OCI-LY7 (cell line): ENCODE data around the gene DYNLT3. TPM values are rescaled to one million over a fixed set of nuclear protein-coding genes. Genes with fewer than 3 reads are reported as not detected.

Experiments
- BruUV-seq: library from RNA; stranded (reverse); fragments of 400-500 nt; replicated peaks from 2 replicates; lab custom pipeline; 2021; lab: Mats Ljungman, UMichigan
- CTCF ChIA-PET: fragments of 300-600 bp; sonication (Branson Sonifier 250); formaldehyde crosslinking; loops from one replicate; lab custom pipeline; 2022; ENCODE audit warnings: antibody characterized with exemption; ENCODE audit not compliant: unreplicated experiment; lab: Charles Lee
- POLR2A ChIA-PET: fragments of 300-600 bp; sonication (Branson Sonifier 250); formaldehyde crosslinking; loops from one replicate; lab custom pipeline; 2022; ENCODE audit warnings: antibody characterized with exemption; lab: Charles Lee
- DNase-seq: peaks from one replicate; pipeline ENCODE4 v3.0.0-alpha.2; 2015; ENCODE audit warnings: low spot score
- H2AFZ ChIP-seq: fragments of 200-600 bp; sonication (generic), shearing (Covaris generic); 2 replicates; pipeline ENCODE4 v1.6.1; 2014; ENCODE audit warnings: mild to moderate bottlenecking, antibody characterized with exemption, low read length, moderate library complexity
- H3K27ac ChIP-seq: fragments of 200-600 bp; sonication (generic); 2 replicates; pipeline ENCODE4 v1.5.1; 2014; ENCODE audit warnings: mixed run types, low read depth, mild to moderate bottlenecking, moderate library complexity, low read length, inconsistent platforms; ENCODE audit not compliant: poor library complexity, severe bottlenecking
- H3K36me3 ChIP-seq: fragments of 200-600 bp; sonication (generic); 2 replicates; pipeline ENCODE4 v1.6.1; 2014; ENCODE audit warnings: mild to moderate bottlenecking, antibody characterized with exemption, low read length, moderate library complexity, mixed read lengths; ENCODE audit not compliant: insufficient read depth
- H3K4me1 ChIP-seq: fragments of 200-600 bp; sonication (generic); 2 replicates; pipeline ENCODE4 v1.5.1; 2014; ENCODE audit warnings: mild to moderate bottlenecking, low read length; ENCODE audit not compliant: insufficient read depth, poor library complexity, severe bottlenecking
- H3K4me2 ChIP-seq: fragments of 200-600 bp; sonication (generic); 2 replicates; pipeline ENCODE4 v1.6.1; 2014; ENCODE audit warnings: mild to moderate bottlenecking, low read length
- H3K4me3 ChIP-seq: fragments of 200-600 bp; sonication (generic); 2 replicates; pipeline ENCODE4 v1.5.1; 2014; ENCODE audit warnings: mild to moderate bottlenecking, low read depth, low read length; ENCODE audit not compliant: poor library complexity, severe bottlenecking
- H3K79me2 ChIP-seq: fragments of 200-600 bp; sonication (generic); 2 replicates; pipeline ENCODE4 v1.6.1; 2016; ENCODE audit warnings: low read depth, mild to moderate bottlenecking, low read length, moderate library complexity, mixed read lengths; ENCODE audit not compliant: insufficient read depth
- H3K9me2 ChIP-seq: fragments of 200-600 bp; sonication (generic); 2 replicates; pipeline ENCODE4 v1.6.1; 2016; ENCODE audit warnings: mild to moderate bottlenecking, low read length, mixed read lengths; ENCODE audit not compliant: insufficient read depth
- H3K9me3 ChIP-seq: fragments of 200-600 bp; sonication (generic); 2 replicates; pipeline ENCODE4 v1.6.1; 2014; ENCODE audit warnings: mild to moderate bottlenecking, mixed run types, low read length, mixed read lengths
- H4K20me1 ChIP-seq: fragments of 200-600 bp; sonication (generic); 2 replicates; pipeline ENCODE4 v1.6.1; 2014; ENCODE audit warnings: mild to moderate bottlenecking, antibody characterized with exemption, low read length, moderate library complexity, mixed read lengths; ENCODE audit not compliant: insufficient read depth
- EZH2phosphoT487 ChIP-seq: fragments of 200-600 bp; sonication (generic); IDR thresholded peaks from 2 replicates; pipeline ENCODE4 v1.6.1; 2018; ENCODE audit warnings: low read depth, borderline replicate concordance, mild to moderate bottlenecking, mixed run types, antibody characterized with exemption, low read length, moderate library complexity, mixed read lengths
- intact Hi-C: fragments of 100-400 bp; cut with micrococcal nuclease; formaldehyde crosslinking; loops from one replicate; pipeline ENCODE4 v1.10.0; 2022; ENCODE audit not compliant: unreplicated experiment
- total RNA-seq, 2 experiments: library from RNA; depleted of rRNA in 1 of 2; stranded (reverse); fragments of >200 nt in 1 of 2; shearing (Covaris generic) in 1 of 2; gene quantifications; 2 replicates each; pipeline ENCODE4 v1.2.3, GENCODE V29; 2014 to 2022
- TF ChIP-seq, protein P1 (sequence below): fragments of 200-600 bp; sonication (generic); conservative IDR thresholded peaks from 2 replicates; pipeline ENCODE4 v1.5.1; 2014; ENCODE audit warnings: mild to moderate bottlenecking, antibody characterized with exemption, low read length, moderate library complexity, mixed read lengths

Gene DYNLT3
- total RNA-seq, 2 experiments from 2014 or later: 0.73 to 18.6 TPM

DNA sequence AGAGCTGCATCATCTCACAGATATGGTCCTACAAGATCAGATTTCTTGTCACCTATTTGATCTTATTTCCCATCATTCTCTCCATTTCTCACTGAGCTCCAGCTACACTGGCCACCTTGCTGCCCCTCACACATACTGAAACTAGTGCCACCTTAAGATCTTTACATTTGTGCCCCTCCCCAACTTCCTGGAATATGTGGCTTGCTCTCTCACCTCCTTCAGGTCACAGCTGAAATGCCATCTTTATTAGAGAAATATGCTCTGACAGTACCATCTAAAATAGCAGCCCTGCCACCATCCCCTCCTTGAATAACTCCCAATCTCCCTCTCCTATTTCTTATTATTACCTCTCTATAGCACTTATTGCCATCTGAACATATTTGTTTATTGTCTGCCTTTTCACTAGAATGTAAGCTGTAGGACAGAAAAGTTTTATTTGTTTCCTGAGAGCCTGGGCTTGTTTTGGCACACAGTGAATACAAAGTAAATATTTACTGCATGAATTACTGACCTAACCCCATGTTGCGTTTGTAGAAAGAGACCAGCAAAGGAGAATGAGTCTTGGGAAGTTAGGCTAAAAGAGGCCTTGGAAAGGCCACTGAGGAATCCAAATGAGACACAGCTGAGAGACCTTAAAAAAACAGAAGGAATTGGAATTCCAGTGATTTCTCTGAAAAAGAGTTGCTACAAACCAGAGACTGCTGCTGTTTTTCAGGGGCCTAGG is 22.7 kb downstream of the DYNLT3 start:
- H3K36me3 ChIP-seq: no peaks in the 10 kb centered on the region
- intact Hi-C loops: loop anchor here (1.0 to 2.0 kb wide), 2 partner anchors 38 to 79 kb away; no protein-coding TSS in a partner anchor
- H3K9me3 ChIP-seq: no peaks in the 10 kb centered on the region
- H3K4me1 ChIP-seq: peaks cover 60% of the 10 kb centered on the region
- peak; percentile 41 for DNase-seq
- H3K4me2 ChIP-seq: peak overlapping the region; percentile 57
- no peaks in the 10 kb centered on the region for H3K9me2 ChIP-seq
- H3K4me3 ChIP-seq: no peak overlapping the region
- H3K27ac ChIP-seq: peak overlapping the region; percentile 60
- POLR2A ChIA-PET: interaction anchor here (0.7 to 4.6 kb wide), 13 partner anchors 8 to 503 kb away, joined by 3 to 65 read pairs (median 4); partner anchors contain the start of genes CYBB, DYNLT3 and RPGR
- BruUV-seq: no TSS peak
- CTCF ChIA-PET: interaction anchor here (0.7 to 3.8 kb wide), 5 partner anchors 19 to 79 kb away, joined by 3 to 46 read pairs (median 3); no protein-coding TSS in a partner anchor
- H4K20me1 ChIP-seq: no peaks in the 10 kb centered on the region
- H2AFZ ChIP-seq: peak overlapping the region; percentile 87
- H3K79me2 ChIP-seq: no peaks in the 10 kb centered on the region
- no peak for TF ChIP-seq EZH2phosphoT487
- TF ChIP-seq, protein P1, sequence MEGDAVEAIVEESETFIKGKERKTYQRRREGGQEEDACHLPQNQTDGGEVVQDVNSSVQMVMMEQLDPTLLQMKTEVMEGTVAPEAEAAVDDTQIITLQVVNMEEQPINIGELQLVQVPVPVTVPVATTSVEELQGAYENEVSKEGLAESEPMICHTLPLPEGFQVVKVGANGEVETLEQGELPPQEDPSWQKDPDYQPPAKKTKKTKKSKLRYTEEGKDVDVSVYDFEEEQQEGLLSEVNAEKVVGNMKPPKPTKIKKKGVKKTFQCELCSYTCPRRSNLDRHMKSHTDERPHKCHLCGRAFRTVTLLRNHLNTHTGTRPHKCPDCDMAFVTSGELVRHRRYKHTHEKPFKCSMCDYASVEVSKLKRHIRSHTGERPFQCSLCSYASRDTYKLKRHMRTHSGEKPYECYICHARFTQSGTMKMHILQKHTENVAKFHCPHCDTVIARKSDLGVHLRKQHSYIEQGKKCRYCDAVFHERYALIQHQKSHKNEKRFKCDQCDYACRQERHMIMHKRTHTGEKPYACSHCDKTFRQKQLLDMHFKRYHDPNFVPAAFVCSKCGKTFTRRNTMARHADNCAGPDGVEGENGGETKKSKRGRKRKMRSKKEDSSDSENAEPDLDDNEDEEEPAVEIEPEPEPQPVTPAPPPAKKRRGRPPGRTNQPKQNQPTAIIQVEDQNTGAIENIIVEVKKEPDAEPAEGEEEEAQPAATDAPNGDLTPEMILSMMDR: peak; percentile 39; the same call in 1 of the 2 replicates

- Histone ChIP-seq H3K4me1 (peaks cover 95% of the 10 kb centered on the region), H4K20me1 (no peaks in the 10 kb centered on the region), H3K4me3 (no peak overlapping the region), H3K79me2 (no peaks in the 10 kb centered on the region; the same call in 1 of the 2 replicates), H3K9me3 (no peaks in the 10 kb centered on the region), H2AFZ (peak overlapping the region; percentile 57; the same call in 1 of the 2 replicates), H3K36me3 (no peaks in the 10 kb centered on the region), H3K4me2 (peak overlapping the region; percentile 25; the same call in 1 of the 2 replicates), H3K27ac (peak overlapping the region; percentile 100), H3K9me2 (no peaks in the 10 kb centered on the region)
- CTCF ChIA-PET: no interaction called here
- DNase-seq: no peak
- no TSS peak for BruUV-seq
- POLR2A ChIA-PET: interaction anchor here (1.2 to 5.3 kb wide), 2 partner anchors 38 to 57 kb away, joined by 5 to 65 read pairs; partner anchors contain the start of gene CYBB
- intact Hi-C loops: no loop called here
- TF ChIP-seq, protein P1: no peak
- no peak for TF ChIP-seq EZH2phosphoT487
Measured at GRCh38 chrX:37820646-37821045, 26.7 kb downstream of the DYNLT3 start.
